Adrenal gland (tissue), 12 donors: ENCODE measurements around the gene PXN. TPM values are rescaled to one million over a fixed set of nuclear protein-coding genes. Genes with fewer than 3 reads are reported as not detected.
"Not testable (repeated sequence)": the region's sequence is repeated elsewhere in the genome, so short reads cannot be mapped to it uniquely, and the experiment has no call there.

ENCODE experiments used
- DNase-seq, 7 donors: peaks; one replicate each; pipeline ENCODE4 v3.0.0-alpha.2; 2019 to 2020
- H3K27ac ChIP-seq, 5 donors: fragments of 200-600 bp; sonication (generic) in 4 of 5; 1 replicate in 3 of 5; 2 replicates in 2 of 5; pipeline versions ENCODE4 v1.5.1 to v1.8.0; 2016 to 2020; ENCODE audit warnings: mild to moderate bottlenecking in 1 of 5
- H3K27me3 ChIP-seq: fragments of 200-600 bp; 2 replicates; pipeline ENCODE4 v1.8.0; 2021
- H3K36me3 ChIP-seq, 2 donors: fragments of 200-600 bp; replicated peaks in 1 of 2; 1 replicate in 1 of 2; 2 replicates in 1 of 2; pipeline versions ENCODE4 v1.5.1 to v1.8.0; 2018 to 2022
- H3K4me1 ChIP-seq, 2 donors: fragments of 200-600 bp; replicated peaks in 1 of 2; 1 replicate in 1 of 2; 2 replicates in 1 of 2; pipeline versions ENCODE4 v1.5.1 to v1.8.0; 2018 to 2021
- H3K4me3 ChIP-seq, 4 donors: fragments of 200-600 bp; sonication (generic) in 3 of 4; one replicate each; pipeline ENCODE4 v1.5.1; 2016 to 2018
- H3K9me3 ChIP-seq, 3 donors: fragments of 200-600 bp; sonication (generic) in 1 of 3; replicated peaks in 1 of 3; 1 replicate in 2 of 3; 2 replicates in 1 of 3; pipeline versions ENCODE4 v1.5.1 to v1.8.0; 2016 to 2021
- POLR2A ChIP-seq, 2 donors: fragments of 450-650 bp; IDR thresholded peaks; one replicate each; pipeline ENCODE4 v1.6.1; 2017; ENCODE audit warnings: antibody characterized with exemption in 2 of 2, mild to moderate bottlenecking in 2 of 2, moderate library complexity in 1 of 2
- WGBS, 4 donors: extraction: QIAGEN DNeasy Blood & Tissue Kit in 2 of 4; methylation state at CpG; one replicate each; pipeline versions ENCODE4 v1.1.5 to v1.1.7; 2013 to 2017; 5-methylcytosine and 5-hydroxymethylcytosine counted together
- intact Hi-C, 2 donors: fragments of 100-400 bp; cut with DNase I; formaldehyde crosslinking; loops; one replicate each; pipeline versions ENCODE4 v1.14.1 to v1.15.0; 2022 to 2023
- polyA plus RNA-seq, 3 donors: library from polyadenylated mRNA; stranded (reverse); fragments of 200-250 nt in 2 of 3; fragments of 350-450 nt in 1 of 3; fragmentation: Illumina TruSeq in 1 of 3; extraction: RNeasy Lipid Tissue Mini Kit (QIAGEN cat#74804) in 1 of 3; gene quantifications; one replicate each; pipeline ENCODE4 v1.2.3, GENCODE V29; 2013 to 2014
- total RNA-seq, 9 donors: library from RNA; depleted of rRNA in 4 of 9; stranded (reverse); fragments of >200 nt in 4 of 9; fragments of 120-200 nt in 1 of 9; fragmentation: NEBNext Ultra II Directional in 1 of 9; extraction: Animal tissue kit (Norgen Biotek cat#: 25700) in 1 of 9; gene quantifications; one replicate each; pipeline versions ENCODE4 v1.1.0 to v1.2.4, GENCODE V29; 2013 to 2023
- TF ChIP-seq, protein P1 (sequence below), 6 experiments: fragments of 450-650 bp in 4 of 6; fragments of 200-600 bp in 2 of 6; sonication (generic) in 1 of 6; IDR thresholded peaks; 1 replicate in 5 of 6; 2 replicates in 1 of 6; pipeline versions ENCODE4 v1.5.1 to v1.8.0; 2016 to 2021; ENCODE audit warnings: antibody characterized with exemption in 6 of 6, mild to moderate bottlenecking in 2 of 6, moderate library complexity in 1 of 6
- donor health status: healthy with polysubstance abuse.
- donor health status: Bipolar disorder and iron deficiency.
- donor health status: DM: yes; HTN: yes; CAD: no.
- donor health status: DM: no; HTN: no; CAD: no.
- donor health status: DM: no; HTN: no; CAD: no.
- donor health status: DM: yes; HTN: yes; CAD: no.

The PXN gene
- total and polyA plus RNA-seq, 12 donors = 12.5 to 156 (median 92.4) TPM

DNA sequence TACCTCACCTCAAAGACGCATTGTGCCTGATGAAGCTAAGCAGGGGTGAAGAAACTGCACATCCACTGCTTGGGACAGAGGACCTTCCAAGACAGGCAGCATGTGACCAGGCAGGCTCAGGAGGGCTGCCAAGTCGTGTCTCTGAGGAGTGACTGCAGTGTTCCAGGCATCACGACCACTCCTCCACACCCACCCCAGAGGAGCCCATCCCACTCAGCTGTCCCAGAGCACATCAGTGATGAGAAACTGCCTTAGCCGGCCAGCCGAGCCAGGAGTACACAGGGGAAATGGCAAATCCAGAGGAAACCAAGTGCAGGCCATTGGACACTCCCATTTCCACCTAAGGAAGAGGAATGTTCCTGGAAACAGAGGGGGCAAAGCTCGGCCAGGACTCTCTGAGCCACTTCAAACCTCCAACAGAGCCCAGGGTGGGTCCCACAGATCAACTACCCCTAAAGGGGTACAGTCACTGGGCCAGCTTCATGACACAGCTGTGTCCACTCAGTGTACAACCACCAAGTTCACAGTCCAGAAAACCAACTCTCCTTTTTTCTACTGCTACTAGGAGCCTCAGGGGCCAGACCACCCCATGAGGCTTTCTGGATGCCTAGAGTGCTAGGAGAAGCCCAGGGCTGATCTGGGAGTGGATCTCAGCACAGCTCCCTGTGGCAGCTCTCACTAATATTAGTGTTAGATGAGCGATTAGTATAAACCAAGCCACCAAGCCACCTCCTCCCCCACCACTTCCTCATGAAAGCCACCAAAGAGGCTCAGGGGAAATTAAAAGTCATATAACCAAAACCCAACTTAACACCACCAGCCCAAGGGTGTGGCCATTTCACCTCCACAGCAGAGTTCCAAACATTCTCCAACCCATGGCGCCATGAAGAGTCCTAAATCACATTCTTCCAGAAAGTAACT, 15.4 kb downstream of the PXN start:
- no peak overlapping the region for H3K4me3 ChIP-seq
- H3K36me3 ChIP-seq = peaks cover 0 to 2% of the 10 kb centered on the region in 2 donors
- 44 to 62% (median 54%) methylated on average over 4 to 8 of the region's 8 CpGs for WGBS, 4 donors
- no peak for TF ChIP-seq POLR2A (IDR thresholded peaks at IDR 0.05)
- TF ChIP-seq, protein P1, sequence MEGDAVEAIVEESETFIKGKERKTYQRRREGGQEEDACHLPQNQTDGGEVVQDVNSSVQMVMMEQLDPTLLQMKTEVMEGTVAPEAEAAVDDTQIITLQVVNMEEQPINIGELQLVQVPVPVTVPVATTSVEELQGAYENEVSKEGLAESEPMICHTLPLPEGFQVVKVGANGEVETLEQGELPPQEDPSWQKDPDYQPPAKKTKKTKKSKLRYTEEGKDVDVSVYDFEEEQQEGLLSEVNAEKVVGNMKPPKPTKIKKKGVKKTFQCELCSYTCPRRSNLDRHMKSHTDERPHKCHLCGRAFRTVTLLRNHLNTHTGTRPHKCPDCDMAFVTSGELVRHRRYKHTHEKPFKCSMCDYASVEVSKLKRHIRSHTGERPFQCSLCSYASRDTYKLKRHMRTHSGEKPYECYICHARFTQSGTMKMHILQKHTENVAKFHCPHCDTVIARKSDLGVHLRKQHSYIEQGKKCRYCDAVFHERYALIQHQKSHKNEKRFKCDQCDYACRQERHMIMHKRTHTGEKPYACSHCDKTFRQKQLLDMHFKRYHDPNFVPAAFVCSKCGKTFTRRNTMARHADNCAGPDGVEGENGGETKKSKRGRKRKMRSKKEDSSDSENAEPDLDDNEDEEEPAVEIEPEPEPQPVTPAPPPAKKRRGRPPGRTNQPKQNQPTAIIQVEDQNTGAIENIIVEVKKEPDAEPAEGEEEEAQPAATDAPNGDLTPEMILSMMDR (IDR thresholded peaks at IDR 0.05) = no peak
- H3K27me3 ChIP-seq = no peaks in the 10 kb centered on the region
- peak in 5 of 7 donors; percentile 51 to 80 (median 63) for DNase-seq
- peaks cover 33 to 82% of the 10 kb centered on the region in 2 donors for H3K4me1 ChIP-seq
- no peaks in the 10 kb centered on the region for H3K9me3 ChIP-seq
- intact Hi-C loops = no loop called here
- peak overlapping the region in 4 of 5 donors; percentile 44 to 91 (median 82) for H3K27ac ChIP-seq

DNA sequence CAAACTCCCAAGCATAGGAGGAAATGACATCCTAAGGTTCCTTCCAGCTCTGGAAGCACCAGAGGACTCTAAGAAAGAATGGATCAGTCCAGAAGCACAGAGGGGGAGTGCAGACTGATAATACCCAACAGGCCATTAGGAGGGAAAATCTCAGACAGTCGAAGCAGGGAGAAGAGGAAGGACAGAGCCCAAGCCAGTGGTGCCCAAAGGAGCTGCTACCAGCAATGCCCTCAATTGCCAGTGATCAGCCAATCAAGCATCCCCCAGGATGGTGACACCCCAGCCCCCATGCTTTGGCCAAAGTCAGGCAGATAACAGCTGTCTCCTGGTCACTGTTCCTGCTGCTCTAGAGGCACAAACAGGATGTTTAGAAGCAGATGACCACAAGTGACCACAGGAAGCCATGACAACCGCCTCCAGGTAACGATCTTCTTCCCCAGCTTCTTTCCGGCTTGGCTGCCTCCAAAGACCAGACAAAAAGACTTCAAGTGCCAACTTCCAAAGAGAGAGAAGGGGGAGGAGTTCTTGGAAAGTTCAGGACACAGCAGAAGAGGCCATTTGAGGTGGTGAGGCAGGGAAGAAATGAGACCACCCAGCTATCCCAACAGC, 16.2 kb downstream of the PXN start:
- Histone ChIP-seq H3K27me3 (no peaks in the 10 kb centered on the region), H3K9me3 (no peaks in the 10 kb centered on the region), H3K4me3 (no peak overlapping the region), H3K4me1 (peaks cover 33 to 84% of the 10 kb centered on the region in 2 donors), H3K27ac (peak overlapping the region in 4 of 5 donors; percentile 44 to 91 (median 82)), H3K36me3 (no peaks in the 10 kb centered on the region)
- WGBS, 4 donors = 58 to 86% (median 63%) methylated on average over 4 of the region's 4 CpGs
- DNase-seq = peak in 4 of 7 donors; percentile 33 to 82 (median 49)
- intact Hi-C loops = no loop called here
- TF ChIP-seq, protein P1 (IDR thresholded peaks at IDR 0.05) = no peak
- peak in 1 of 2 donors; percentile 11 for TF ChIP-seq POLR2A (IDR thresholded peaks at IDR 0.05)

DNA sequence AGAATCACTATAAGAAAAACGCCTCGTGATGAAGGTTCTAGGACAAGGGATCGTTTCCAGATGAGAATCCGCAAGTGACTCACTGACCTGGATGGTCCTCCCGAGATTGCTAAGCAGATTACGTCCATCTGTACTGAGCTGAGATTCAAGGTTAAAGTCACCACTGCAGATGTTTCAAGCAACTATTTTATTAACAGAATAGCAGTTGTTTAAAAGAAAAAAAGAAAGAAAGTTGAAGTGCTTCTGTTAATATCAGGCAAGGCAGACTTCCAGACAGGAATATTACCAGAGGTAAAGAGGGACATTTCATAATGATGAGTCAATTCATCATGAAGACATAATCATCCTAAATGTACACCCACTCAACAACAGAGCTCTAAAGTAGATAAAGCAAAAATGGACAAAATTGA, 17.9 kb downstream of the PXN start:
- Histone ChIP-seq H3K27me3 (no peaks in the 10 kb centered on the region), H3K4me3 (peak overlapping the region in 1 of 4 donors; percentile 16), H3K9me3 (no peaks in the 10 kb centered on the region), H3K4me1 (peaks cover 40 to 79% of the 10 kb centered on the region in 2 donors), H3K36me3 (no peaks in the 10 kb centered on the region), H3K27ac (peak overlapping the region; percentile 62 to 91 (median 90))
- intact Hi-C loops = no loop called here
- WGBS, 4 donors = 23 to 38% (median 30%) methylated on average over 6 of the region's 6 CpGs
- TF ChIP-seq, protein P1 (IDR thresholded peaks at IDR 0.05) = no peak
- TF ChIP-seq POLR2A (IDR thresholded peaks at IDR 0.05) = no peak
- peak in 4 of 7 donors; percentile 69 to 74 (median 70) for DNase-seq

DNA sequence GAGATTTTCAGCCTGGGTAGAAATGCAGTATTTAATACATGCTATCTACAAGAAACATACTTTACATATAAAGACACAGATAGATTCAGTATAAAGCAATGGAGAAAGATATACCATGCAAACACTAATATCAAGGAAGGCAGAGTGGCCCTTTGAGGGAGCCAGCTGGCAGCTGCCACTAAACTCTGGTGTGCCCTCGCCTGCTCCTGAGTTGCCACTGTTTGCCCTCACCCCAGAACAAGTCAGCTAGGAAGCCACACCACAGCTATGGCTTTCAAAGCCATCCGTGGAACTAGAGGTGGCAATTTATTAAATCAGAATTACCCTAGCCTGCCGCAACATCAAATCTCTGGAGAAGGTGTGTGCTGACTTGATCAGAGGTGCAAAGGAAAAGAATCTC, 18.3 kb downstream of the PXN start:
- H3K27me3 ChIP-seq = no peaks in the 10 kb centered on the region
- peaks cover 41 to 79% of the 10 kb centered on the region in 2 donors for H3K4me1 ChIP-seq
- intact Hi-C loops = no loop called here
- WGBS, 4 donors = 44 to 80% (median 47%) methylated on average over 2 to 3 of the region's 3 CpGs
- peak in 1 of 7 donors; percentile 29 for DNase-seq
- peak overlapping the region; percentile 62 to 91 (median 90) for H3K27ac ChIP-seq
- peak overlapping the region in 1 of 4 donors; percentile 16 for H3K4me3 ChIP-seq
- no peaks in the 10 kb centered on the region for H3K36me3 ChIP-seq
- no peak for TF ChIP-seq POLR2A (IDR thresholded peaks at IDR 0.05)
- TF ChIP-seq, protein P1 (IDR thresholded peaks at IDR 0.05) = no peak
- H3K9me3 ChIP-seq = no peaks in the 10 kb centered on the region

DNA sequence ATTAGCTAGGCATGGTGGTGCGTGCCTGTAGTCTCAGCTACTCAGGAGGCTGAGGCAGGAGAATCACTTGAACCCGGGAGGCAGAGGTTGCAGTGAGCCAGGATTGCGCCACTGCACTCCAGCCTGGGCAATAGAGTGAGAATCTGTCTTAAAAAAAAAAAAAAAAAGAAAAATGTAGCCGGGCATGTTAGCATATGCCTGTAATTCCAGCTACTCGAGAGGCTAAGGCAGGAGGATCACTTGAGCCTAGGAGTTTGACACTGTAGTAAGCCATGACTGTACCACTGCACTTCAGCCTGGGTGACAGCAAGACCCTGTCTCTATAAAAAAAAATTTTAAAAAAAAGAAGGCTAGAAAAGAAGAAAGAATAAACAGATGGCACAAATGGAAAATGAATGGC, 18.8 kb downstream of the PXN start:
- H3K27ac ChIP-seq = peak overlapping the region in 3 of 5 donors; percentile 87 to 91 (median 90)
- DNase-seq, H3K27me3 ChIP-seq, H3K36me3 ChIP-seq, intact Hi-C loops, H3K9me3 ChIP-seq, H3K4me3 ChIP-seq: not testable (repeated sequence)
- peaks cover 45 to 79% of the 10 kb centered on the region in 2 donors for H3K4me1 ChIP-seq
- WGBS, 4 donors = 74 to 84% (median 81%) methylated on average over 5 of the region's 5 CpGs
